GM19463 (cell line): Measurements from ENCODE around the gene CYP8B1.
"Not testable (repeated sequence)": the region's sequence is repeated elsewhere in the genome, so short reads cannot be mapped to it uniquely, and the experiment has no call there.

Experiments
- ATAC-seq: cut with Tn5 transposase; IDR thresholded peaks from one replicate; pipeline ENCODE4 v1.9.1; 2021; ENCODE audit warnings: mild to moderate bottlenecking, moderate library complexity; ENCODE audit not compliant: unreplicated experiment

CYP8B1 gene

GRCh38 chr3:42886294-42886822, 10.7 kb upstream of the CYP8B1 start:
- ATAC-seq, result no peak

GRCh38 chr3:42884324-42884723, 8.6 kb upstream of the CYP8B1 start:
- ATAC-seq, result no peak

GRCh38 chr3:42883251-42883930, 7.7 kb upstream of the CYP8B1 start:
- not testable (repeated sequence) for ATAC-seq

- ATAC-seq, result peak; percentile 99
These were observed 5.1 kb upstream of the CYP8B1 start for GRCh38 chr3:42880601-42881451.

- ATAC-seq, result no peak
These were observed 4.5 kb upstream of the CYP8B1 start for GRCh38 chr3:42880183-42880582.

- ATAC-seq, result no peak
These were observed 2.2 kb upstream of the CYP8B1 start for GRCh38 chr3:42877881-42878280.

GRCh38 chr3:42876940-42877720, 1.5 kb upstream of the CYP8B1 start:
- no peak for ATAC-seq

GRCh38 chr3:42876401-42876800, 722 bp upstream of the CYP8B1 start:
- ATAC-seq, result no peak

- no peak for ATAC-seq
These were observed 930 bp downstream of the CYP8B1 start for GRCh38 chr3:42874749-42875148.

- ATAC-seq, result no peak
These were observed 2.3 kb downstream of the CYP8B1 start for GRCh38 chr3:42873221-42873982.

- ATAC-seq, result no peak
These were observed 3.0 kb downstream of the CYP8B1 start for GRCh38 chr3:42872718-42873117.

GRCh38 chr3:42871592-42872196, 4.0 kb downstream of the CYP8B1 start:
- ATAC-seq, result no peak

GRCh38 chr3:42868841-42869240, 6.8 kb downstream of the CYP8B1 start:
- no peak for ATAC-seq

GRCh38 chr3:42867138-42867537, 8.5 kb downstream of the CYP8B1 start:
- ATAC-seq, result no peak

GRCh38 chr3:42865256-42865655, 10.4 kb downstream of the CYP8B1 start:
- ATAC-seq, result no peak

- ATAC-seq, result no peak
These were observed 11.2 kb downstream of the CYP8B1 start for GRCh38 chr3:42864321-42864950.

- ATAC-seq, result no peak
These were observed 19.1 kb downstream of the CYP8B1 start for GRCh38 chr3:42856544-42856943.

GRCh38 chr3:42855547-42856380, 19.9 kb downstream of the CYP8B1 start:
- ATAC-seq, result no peak

GRCh38 chr3:42855219-42855546, 20.5 kb downstream of the CYP8B1 start:
- no peak for ATAC-seq
